ACC112 (cell line): ENCODE data around the gene ABCC6.
"Not testable (repeated sequence)": the region's sequence is repeated elsewhere in the genome, so short reads cannot be mapped to it uniquely, and the experiment has no call there.

ENCODE experiments used
- H2AFZ ChIP-seq: fragments of 200-600 bp; sonication (generic); one replicate; pipeline ENCODE4 v1.6.0; 2017; ENCODE audit warnings: antibody characterized with exemption, low read length; ENCODE audit not compliant: unreplicated experiment
- H3K27ac ChIP-seq: fragments of 200-600 bp; sonication (generic); 2 replicates; pipeline ENCODE4 v1.5.1; 2014; ENCODE audit warnings: low read depth, mild to moderate bottlenecking, antibody characterized with exemption, low read length, moderate library complexity
- H3K27me3 ChIP-seq: fragments of 200-600 bp; sonication (generic); 2 replicates; pipeline ENCODE4 v1.6.1; 2014; ENCODE audit warnings: mild to moderate bottlenecking, antibody characterized with exemption, low read length, moderate library complexity, mixed read lengths; ENCODE audit not compliant: insufficient read depth
- H3K36me3 ChIP-seq: fragments of 200-600 bp; sonication (generic); 2 replicates; pipeline ENCODE4 v1.6.1; 2016; ENCODE audit warnings: mild to moderate bottlenecking, antibody characterized with exemption, low read length, moderate library complexity, mixed read lengths; ENCODE audit not compliant: insufficient read depth
- H3K4me1 ChIP-seq: fragments of 200-600 bp; sonication (generic); one replicate; pipeline ENCODE4 v1.6.1; 2016; ENCODE audit warnings: low read length, mixed read lengths; ENCODE audit not compliant: insufficient read depth, unreplicated experiment, control insufficient read depth
- H3K4me3 ChIP-seq: fragments of 200-600 bp; sonication (generic); 2 replicates; pipeline ENCODE4 v1.5.1; 2014; ENCODE audit warnings: mild to moderate bottlenecking, low read depth, low read length
- H3K79me2 ChIP-seq: fragments of 200-600 bp; sonication (generic); one replicate; pipeline ENCODE4 v1.6.0; 2016; ENCODE audit warnings: low read length; ENCODE audit not compliant: control insufficient read depth, unreplicated experiment, insufficient read depth

Gene ABCC6

GRCh38 chr16:16189842-16190241 lies 33.5 kb downstream of the ABCC6 start:
- Histone ChIP-seq H3K27me3 (peaks cover 9% of the 10 kb centered on the region), H2AFZ (no peak overlapping the region), H3K4me3 (no peak overlapping the region), H3K79me2 (no peaks in the 10 kb centered on the region), H3K27ac (no peak overlapping the region), H3K36me3 (no peaks in the 10 kb centered on the region), H3K4me1 (no peaks in the 10 kb centered on the region)

DNA sequence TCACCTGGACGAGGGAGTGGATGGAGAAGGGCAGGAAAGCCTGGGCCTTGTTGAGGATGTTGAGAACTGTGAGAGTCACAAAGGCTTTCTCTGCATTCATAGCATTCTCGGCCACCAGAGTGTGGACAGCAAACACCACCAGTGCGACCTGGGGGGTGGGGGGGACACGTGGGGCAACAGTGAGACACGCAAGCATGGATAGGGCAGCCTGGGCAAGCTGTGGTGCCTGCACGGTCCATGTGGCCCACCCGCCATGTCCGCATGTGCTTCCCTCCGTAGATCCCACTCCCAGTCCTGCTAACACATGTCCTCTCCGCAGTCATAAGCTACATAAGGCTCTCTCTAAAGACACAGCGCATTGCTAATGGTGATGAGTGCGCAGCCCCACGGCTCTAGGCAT lies 34.5 kb downstream of the ABCC6 start:
- H3K27me3 ChIP-seq, result peaks cover 9% of the 10 kb centered on the region
- H3K79me2 ChIP-seq, result no peaks in the 10 kb centered on the region
- no peak overlapping the region for H3K27ac ChIP-seq
- no peaks in the 10 kb centered on the region for H3K4me1 ChIP-seq
- no peaks in the 10 kb centered on the region for H3K36me3 ChIP-seq
- H2AFZ ChIP-seq, result no peak overlapping the region
- H3K4me3 ChIP-seq, result no peak overlapping the region

DNA sequence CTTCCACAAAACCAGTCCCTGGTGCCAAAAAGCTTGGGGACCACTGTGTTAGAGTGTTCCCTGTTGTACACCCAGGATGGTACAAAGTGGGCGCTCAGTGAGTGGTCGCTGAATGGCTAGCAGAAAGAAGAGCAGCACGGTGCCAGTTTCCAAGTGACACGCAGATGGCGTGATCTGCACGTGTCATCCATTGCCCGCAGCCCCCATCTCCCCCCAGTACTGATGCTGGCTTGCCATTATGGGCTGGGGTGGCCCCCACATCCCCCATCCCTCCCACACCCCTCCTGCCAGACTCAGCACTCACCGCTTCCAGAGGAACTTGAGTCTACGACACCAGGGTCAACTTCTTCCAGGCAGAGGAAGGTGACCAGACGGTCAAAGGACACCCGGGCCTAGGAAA lies 36.5 kb downstream of the ABCC6 start:
- no peaks in the 10 kb centered on the region for H3K4me1 ChIP-seq
- H2AFZ ChIP-seq, result no peak overlapping the region
- peaks cover 9% of the 10 kb centered on the region for H3K27me3 ChIP-seq
- no peak overlapping the region for H3K27ac ChIP-seq
- no peaks in the 10 kb centered on the region for H3K36me3 ChIP-seq
- no peaks in the 10 kb centered on the region for H3K79me2 ChIP-seq
- H3K4me3 ChIP-seq, result no peak overlapping the region

- Histone ChIP-seq H3K79me2 (no peaks in the 10 kb centered on the region), H3K36me3 (no peaks in the 10 kb centered on the region), H3K4me1 (no peaks in the 10 kb centered on the region), H3K4me3 (no peak overlapping the region), H3K27ac (no peak overlapping the region), H2AFZ (no peak overlapping the region), H3K27me3 (peaks cover 4% of the 10 kb centered on the region; the same call in 1 of the 2 replicates)
Observed at GRCh38 chr16:16185095-16185494, 38.2 kb downstream of the ABCC6 start.

GRCh38 chr16:16184594-16184993 lies 38.7 kb downstream of the ABCC6 start:
- Histone ChIP-seq H3K4me3 (no peak overlapping the region), H3K36me3 (no peaks in the 10 kb centered on the region), H3K27ac (no peak overlapping the region), H2AFZ (no peak overlapping the region), H3K4me1 (no peaks in the 10 kb centered on the region), H3K27me3 (no peaks in the 10 kb centered on the region), H3K79me2 (no peaks in the 10 kb centered on the region)

DNA sequence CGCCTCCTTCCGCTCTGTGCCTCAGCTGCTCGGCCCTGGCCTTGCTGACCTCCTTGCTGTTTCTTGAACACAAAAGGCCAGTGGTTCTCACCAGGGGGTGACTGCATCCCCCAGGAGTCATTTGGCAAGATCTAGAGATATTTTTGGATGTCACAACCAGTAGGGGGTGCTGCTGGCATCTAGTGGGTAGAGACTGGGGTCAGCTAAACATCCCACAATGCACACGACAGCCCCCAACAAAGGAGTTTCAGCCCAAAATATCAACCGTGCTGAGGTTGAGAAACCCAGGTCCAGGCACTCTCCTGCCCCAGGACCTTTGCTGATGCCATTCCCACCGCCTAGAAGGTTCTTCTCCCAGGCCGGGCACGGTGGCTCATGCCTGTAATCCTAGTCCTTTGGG lies 39.7 kb downstream of the ABCC6 start:
- H3K79me2 ChIP-seq, result no peaks in the 10 kb centered on the region
- H3K4me1 ChIP-seq, result no peaks in the 10 kb centered on the region
- no peak overlapping the region for H3K4me3 ChIP-seq
- no peaks in the 10 kb centered on the region for H3K36me3 ChIP-seq
- H3K27ac ChIP-seq, result no peak overlapping the region
- no peak overlapping the region for H2AFZ ChIP-seq
- no peaks in the 10 kb centered on the region for H3K27me3 ChIP-seq

DNA sequence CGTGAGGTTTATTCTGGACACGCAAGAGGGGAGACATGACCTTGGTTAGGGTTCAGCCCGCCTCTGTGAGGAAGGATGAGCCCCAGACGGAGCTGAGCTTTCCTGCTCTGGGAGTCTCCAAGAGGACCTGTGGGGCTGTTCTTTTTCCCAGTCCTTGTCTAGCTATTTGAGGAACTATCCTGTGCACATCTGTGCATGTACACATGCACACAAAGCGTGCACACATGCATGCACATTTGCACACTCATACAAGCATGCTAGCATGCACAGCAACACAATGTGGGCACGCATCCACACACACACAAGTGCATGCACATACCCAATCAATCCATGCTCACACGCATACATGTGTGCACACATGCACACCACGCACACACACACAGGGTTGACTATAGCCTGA lies 40.4 kb downstream of the ABCC6 start:
- no peaks in the 10 kb centered on the region for H3K79me2 ChIP-seq
- H3K4me1 ChIP-seq, result no peaks in the 10 kb centered on the region

DNA sequence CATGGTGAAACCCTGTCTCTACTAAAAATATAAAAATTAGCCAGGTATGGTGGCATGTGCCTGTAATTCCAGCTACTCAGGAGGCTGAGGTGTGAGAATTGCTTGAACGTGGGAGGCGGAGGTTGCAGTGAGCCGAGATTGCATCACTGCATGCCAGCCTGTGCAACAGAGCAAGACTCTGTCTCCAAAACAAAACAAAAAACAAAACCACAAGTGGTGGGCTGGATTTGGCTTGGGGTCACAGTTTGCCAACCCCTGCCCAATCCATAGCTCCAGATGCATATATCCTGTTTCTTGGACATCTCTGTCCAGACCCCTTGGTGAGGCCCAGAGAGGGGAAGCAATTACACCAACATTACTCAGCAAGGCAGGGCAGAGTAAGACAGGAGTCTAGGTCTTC lies 41.5 kb downstream of the ABCC6 start:
- H3K27ac ChIP-seq, H3K4me3 ChIP-seq: not testable (repeated sequence)

More for the DNA sequence above, 40.4 kb downstream of the ABCC6 start:
- Histone ChIP-seq H2AFZ (no peak overlapping the region), H3K27ac (no peak overlapping the region), H3K27me3 (no peaks in the 10 kb centered on the region), H3K4me3 (no peak overlapping the region), H3K36me3 (no peaks in the 10 kb centered on the region)

GRCh38 chr16:16178455-16179162 lies 44.7 kb downstream of the ABCC6 start:
- Histone ChIP-seq H3K36me3 (no peaks in the 10 kb centered on the region), H3K79me2 (no peaks in the 10 kb centered on the region)

More for the DNA sequence above, 41.5 kb downstream of the ABCC6 start:
- H2AFZ ChIP-seq, H3K36me3 ChIP-seq, H3K79me2 ChIP-seq, H3K4me1 ChIP-seq, H3K27me3 ChIP-seq: not testable (repeated sequence)

GRCh38 chr16:16176328-16176727 lies 47.0 kb downstream of the ABCC6 start:
- Histone ChIP-seq H2AFZ (no peak overlapping the region), H3K4me3 (no peak overlapping the region), H3K79me2 (no peaks in the 10 kb centered on the region), H3K27ac (no peak overlapping the region), H3K27me3 (no peaks in the 10 kb centered on the region), H3K4me1 (no peaks in the 10 kb centered on the region), H3K36me3 (no peaks in the 10 kb centered on the region)

More at GRCh38 chr16:16178455-16179162, 44.7 kb downstream of the ABCC6 start:
- Histone ChIP-seq H2AFZ (no peak overlapping the region), H3K4me3 (no peak overlapping the region), H3K27me3 (no peaks in the 10 kb centered on the region), H3K4me1 (no peaks in the 10 kb centered on the region), H3K27ac (no peak overlapping the region)

DNA sequence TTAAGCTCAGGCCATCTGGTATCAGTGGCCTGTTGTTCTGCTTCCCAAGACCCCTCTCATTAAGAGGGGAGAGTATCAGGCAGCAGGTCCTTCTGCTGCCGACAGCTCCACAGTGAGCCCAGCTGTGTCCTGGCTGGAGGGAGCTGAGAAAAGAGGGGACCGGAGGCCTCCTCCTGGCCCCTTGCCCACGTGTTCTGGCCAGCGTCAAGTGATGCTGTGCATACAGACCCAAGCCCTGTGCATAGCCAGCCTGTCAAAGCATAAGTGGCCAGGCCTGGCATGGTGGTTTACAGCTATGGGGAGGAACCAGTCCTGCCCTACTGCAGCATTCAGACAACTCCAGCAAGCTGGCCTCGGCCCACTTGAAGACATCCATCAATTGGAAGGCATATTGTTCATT lies 48.0 kb downstream of the ABCC6 start:
- Histone ChIP-seq H2AFZ (no peak overlapping the region), H3K4me3 (no peak overlapping the region), H3K4me1 (no peaks in the 10 kb centered on the region), H3K27me3 (no peaks in the 10 kb centered on the region), H3K79me2 (no peaks in the 10 kb centered on the region), H3K36me3 (no peaks in the 10 kb centered on the region), H3K27ac (no peak overlapping the region)
